A549 (cell line): ENCODE measurements around the gene TMBIM1. TPM values are rescaled to one million over a fixed set of nuclear protein-coding genes. Genes with fewer than 3 reads are reported as not detected.

Experiments used
- ATAC-seq, 2 experiments: fragments of 200-7000 bp in 1 of 2; fragments of >200 bp in 1 of 2; cut with Nextera tagmentation in 1 of 2; cut with Tn5 transposase in 1 of 2; 3 replicates each; pipeline versions ENCODE4 v1.8.0 to v1.9.1; 2018 to 2020; ENCODE audit warnings: mild to moderate bottlenecking in 1 of 2, moderate library complexity in 1 of 2
- CTCF ChIA-PET: fragments of 300-600 bp; sonication (Branson Sonifier 250); formaldehyde crosslinking; extraction: SDS; loops from one replicate; lab custom pipeline; 2021; ENCODE audit warnings: antibody characterized with exemption, inconsistent platforms; lab: Yijun Ruan, JAX
- POLR2A ChIA-PET: fragments of 350-600 bp; formaldehyde crosslinking; extraction: SDS; loops from one replicate; lab custom pipeline; 2021; ENCODE audit warnings: antibody characterized with exemption, inconsistent platforms; lab: Yijun Ruan, JAX
- DNase-seq, 2 experiments: peaks; one replicate each; pipeline versions ENCODE4 v3.0.0 to v3.0.0-alpha.2; 2011 to 2016; ENCODE audit warnings: low read depth in 1 of 2, low spot score in 1 of 2
- FAIRE-seq: peaks from 2 replicates; lab custom pipeline; 2011; peaks lifted over from hg19 to GRCh38; lab: Jason Lieb, UNC
- H3K27ac ChIP-seq, 2 experiments: fragments of >200 bp; sonication (Bioruptor Twin); formaldehyde crosslinking; 3 replicates each; pipeline ENCODE4 v1.5.1; 2016 to 2017
- H3K4me1 ChIP-seq: fragments of >200 bp; sonication (Bioruptor Twin); formaldehyde crosslinking; 3 replicates; pipeline ENCODE4 v1.6.1; 2016
- H3K4me2 ChIP-seq: fragments of >200 bp; sonication (Bioruptor Twin); formaldehyde crosslinking; 3 replicates; pipeline ENCODE4 v1.6.1; 2016
- H3K4me3 ChIP-seq: fragments of >200 bp; sonication (Bioruptor Twin); formaldehyde crosslinking; 3 replicates; pipeline ENCODE4 v1.5.1; 2016
- H3K9me3 ChIP-seq: fragments of >200 bp; sonication (Bioruptor Twin); formaldehyde crosslinking; 3 replicates; pipeline ENCODE4 v1.6.1; 2016
- BHLHE40 ChIP-seq: IDR thresholded peaks from 2 replicates; pipeline ENCODE4 v1.6.1; 2012; ENCODE audit warnings: low read depth, low read length, inconsistent platforms
- CHD4 ChIP-seq: fragments of 200-600 bp; sonication (generic); IDR thresholded peaks from 2 replicates; pipeline ENCODE4 v1.6.1; 2016; ENCODE audit warnings: antibody characterized with exemption, mild to moderate bottlenecking, borderline replicate concordance
- E2F6 ChIP-seq: IDR thresholded peaks from 2 replicates; pipeline ENCODE4 v1.6.1; 2012; ENCODE audit warnings: low read depth, borderline replicate concordance
- GATA3 ChIP-seq: IDR thresholded peaks from 2 replicates; pipeline ENCODE4 v1.6.1; 2012; ENCODE audit warnings: borderline replicate concordance
- HES2 ChIP-seq: fragments of >200 bp; sonication (Bioruptor Twin); formaldehyde crosslinking; IDR thresholded peaks from 2 replicates; pipeline ENCODE4 v1.6.1; 2016
- HMGXB4 ChIP-seq: fragments of 250-450 bp; sonication (Bioruptor Pico); IDR thresholded peaks from 2 replicates; pipeline ENCODE4 v1.5.0; 2021; ENCODE audit warnings: mild to moderate bottlenecking, moderate library complexity, borderline replicate concordance
- HOXA7 ChIP-seq: fragments of 250-450 bp; sonication (Bioruptor Pico); IDR thresholded peaks from 2 replicates; pipeline ENCODE4 v1.5.0; 2020; ENCODE audit warnings: mild to moderate bottlenecking, moderate library complexity
- HOXB5 ChIP-seq: fragments of 250-450 bp; sonication (Bioruptor Pico); IDR thresholded peaks from 2 replicates; pipeline ENCODE4 v1.5.0; 2020; ENCODE audit warnings: mild to moderate bottlenecking, moderate library complexity
- KDM5A ChIP-seq: fragments of 200-600 bp; sonication (generic); IDR thresholded peaks from 2 replicates; pipeline ENCODE4 v1.6.1; 2016; ENCODE audit warnings: antibody characterized with exemption, mild to moderate bottlenecking
- NR3C1 ChIP-seq: fragments of >200 bp; sonication (Bioruptor Twin); formaldehyde crosslinking; IDR thresholded peaks from 3 replicates; pipeline ENCODE4 v1.6.1; 2017
- PBX3 ChIP-seq: IDR thresholded peaks from 2 replicates; pipeline ENCODE4 v1.6.1; 2012
- RARB ChIP-seq: fragments of 250-450 bp; sonication (Bioruptor Pico); IDR thresholded peaks from 2 replicates; pipeline ENCODE4 v1.8.0; 2021; ENCODE audit warnings: mild to moderate bottlenecking, moderate library complexity
- RCOR1 ChIP-seq: fragments of 150-350 bp; IDR thresholded peaks from 2 replicates; pipeline ENCODE4 v1.6.1; 2014; ENCODE audit warnings: antibody characterized with exemption, low read length, low read depth
- RFX5 ChIP-seq: fragments of 450-650 bp; IDR thresholded peaks from 2 replicates; pipeline ENCODE4 v1.7.1; 2014; ENCODE audit warnings: antibody characterized with exemption, mild to moderate bottlenecking, moderate library complexity
- SREBF2 ChIP-seq: fragments of 450-650 bp; IDR thresholded peaks from 2 replicates; pipeline ENCODE4 v1.6.1; 2014; ENCODE audit warnings: mild to moderate bottlenecking, moderate library complexity
- TFCP2L1 ChIP-seq: fragments of 250-450 bp; sonication (Bioruptor Pico); IDR thresholded peaks from 2 replicates; pipeline ENCODE4 v1.5.0; 2021; ENCODE audit warnings: mild to moderate bottlenecking
- WGBS: methylation state at CpG from one replicate; pipeline ENCODE4 v1.1.6; 2017; ENCODE audit errors: missing lambda C conversion rate; 5-methylcytosine and 5-hydroxymethylcytosine counted together
- polyA plus RNA-seq, 4 experiments: library from polyadenylated mRNA; depleted of rRNA in 3 of 4; stranded (reverse); fragments of >200 nt; fragmentation: RNase III in 1 of 4; extraction: RNeasy Plus Mini Kit Qiagen cat#74134 plus additional on column Dnase treatment in 1 of 4; gene quantifications; 2 replicates in 3 of 4; 3 replicates in 1 of 4; pipeline ENCODE4 v1.2.3, GENCODE V29; 2011 to 2017
- TF ChIP-seq, protein P1 (sequence below): fragments of >200 bp; sonication (Bioruptor Twin); formaldehyde crosslinking; IDR thresholded peaks from 3 replicates; pipeline ENCODE4 v1.5.1; 2016
- TF ChIP-seq, protein P2 (sequence below): fragments of 450-650 bp; IDR thresholded peaks from 2 replicates; pipeline ENCODE4 v1.6.1; 2014; ENCODE audit warnings: antibody characterized with exemption
- TF ChIP-seq, protein P3 (sequence below): fragments of 200-600 bp; sonication (generic); IDR thresholded peaks from 2 replicates; pipeline ENCODE4 v1.6.1; 2016; ENCODE audit warnings: antibody characterized with exemption, mild to moderate bottlenecking, moderate library complexity

TMBIM1 gene
- polyA plus RNA-seq, 2 of the 4 experiments (the other 2 are of a cell fraction): 61.4 to 70.4 TPM

GRCh38 chr2:218259099-218259961 lies 33.0 kb downstream of the TMBIM1 start:
- CTCF ChIA-PET: interaction anchor here (0.5 to 2.1 kb wide), 7 partner anchors 9 to 261 kb away, joined by 3 to 8 read pairs (median 4); partner anchors contain the start of gene CATIP

GRCh38 chr2:218257390-218257981 lies 34.8 kb downstream of the TMBIM1 start:
- WGBS: 94% methylated on average over 8 of the region's 8 CpGs
- H3K4me3 ChIP-seq: no peak overlapping the region
- TF ChIP-seq, protein P1, sequence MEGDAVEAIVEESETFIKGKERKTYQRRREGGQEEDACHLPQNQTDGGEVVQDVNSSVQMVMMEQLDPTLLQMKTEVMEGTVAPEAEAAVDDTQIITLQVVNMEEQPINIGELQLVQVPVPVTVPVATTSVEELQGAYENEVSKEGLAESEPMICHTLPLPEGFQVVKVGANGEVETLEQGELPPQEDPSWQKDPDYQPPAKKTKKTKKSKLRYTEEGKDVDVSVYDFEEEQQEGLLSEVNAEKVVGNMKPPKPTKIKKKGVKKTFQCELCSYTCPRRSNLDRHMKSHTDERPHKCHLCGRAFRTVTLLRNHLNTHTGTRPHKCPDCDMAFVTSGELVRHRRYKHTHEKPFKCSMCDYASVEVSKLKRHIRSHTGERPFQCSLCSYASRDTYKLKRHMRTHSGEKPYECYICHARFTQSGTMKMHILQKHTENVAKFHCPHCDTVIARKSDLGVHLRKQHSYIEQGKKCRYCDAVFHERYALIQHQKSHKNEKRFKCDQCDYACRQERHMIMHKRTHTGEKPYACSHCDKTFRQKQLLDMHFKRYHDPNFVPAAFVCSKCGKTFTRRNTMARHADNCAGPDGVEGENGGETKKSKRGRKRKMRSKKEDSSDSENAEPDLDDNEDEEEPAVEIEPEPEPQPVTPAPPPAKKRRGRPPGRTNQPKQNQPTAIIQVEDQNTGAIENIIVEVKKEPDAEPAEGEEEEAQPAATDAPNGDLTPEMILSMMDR: peak; percentile 43
- no peak for TF ChIP-seq HOXB5 (CRISPR knock-in tag)
- ChIA-PET POLR2A (no interaction called here), CTCF (interaction anchor here (0.7 to 2.1 kb wide), 9 partner anchors 9 to 72 kb away, joined by 3 to 8 read pairs (median 5); no protein-coding TSS in a partner anchor)
- no peaks in the 10 kb centered on the region for H3K4me1 ChIP-seq
- ATAC-seq: peak in 1 of 2 experiments; percentile 37; a peak in 3 of 6 replicates
- DNase-seq: peak in 1 of 2 experiments; percentile 50
- no peak overlapping the region for H3K27ac ChIP-seq
- no peaks in the 10 kb centered on the region for H3K9me3 ChIP-seq
- no peak overlapping the region for H3K4me2 ChIP-seq
- no peak for FAIRE-seq

More at GRCh38 chr2:218259099-218259961, 33.0 kb downstream of the TMBIM1 start:
- 76% methylated on average over 15 of the region's 15 CpGs for WGBS
- Histone ChIP-seq H3K4me3 (no peak overlapping the region), H3K27ac (no peak overlapping the region), H3K4me2 (no peak overlapping the region), H3K9me3 (no peaks in the 10 kb centered on the region)
- FAIRE-seq (no peak), DNase-seq (no peak)
- TF ChIP-seq SREBF2: no peak
- TF ChIP-seq E2F6: no peak
- TF ChIP-seq NR3C1: no peak
- TF ChIP-seq HMGXB4: no peak
- TF ChIP-seq, protein P2, sequence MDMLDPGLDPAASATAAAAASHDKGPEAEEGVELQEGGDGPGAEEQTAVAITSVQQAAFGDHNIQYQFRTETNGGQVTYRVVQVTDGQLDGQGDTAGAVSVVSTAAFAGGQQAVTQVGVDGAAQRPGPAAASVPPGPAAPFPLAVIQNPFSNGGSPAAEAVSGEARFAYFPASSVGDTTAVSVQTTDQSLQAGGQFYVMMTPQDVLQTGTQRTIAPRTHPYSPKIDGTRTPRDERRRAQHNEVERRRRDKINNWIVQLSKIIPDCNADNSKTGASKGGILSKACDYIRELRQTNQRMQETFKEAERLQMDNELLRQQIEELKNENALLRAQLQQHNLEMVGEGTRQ: no peak
- no peak for TF ChIP-seq HOXA7 (CRISPR knock-in tag)
- TF ChIP-seq RCOR1: no peak
- TF ChIP-seq, all 56 proteins: peak for 0
- POLR2A ChIA-PET: interaction anchor here (0.6 to 1.0 kb wide), 2 partner anchors 11 kb away, joined by 3 read pairs; partner anchors contain the start of genes AAMP and PNKD
- H3K4me1 ChIP-seq: no peaks in the 10 kb centered on the region
- peak; percentile 15 to 35; a peak in 5 of 6 replicates for ATAC-seq

DNA sequence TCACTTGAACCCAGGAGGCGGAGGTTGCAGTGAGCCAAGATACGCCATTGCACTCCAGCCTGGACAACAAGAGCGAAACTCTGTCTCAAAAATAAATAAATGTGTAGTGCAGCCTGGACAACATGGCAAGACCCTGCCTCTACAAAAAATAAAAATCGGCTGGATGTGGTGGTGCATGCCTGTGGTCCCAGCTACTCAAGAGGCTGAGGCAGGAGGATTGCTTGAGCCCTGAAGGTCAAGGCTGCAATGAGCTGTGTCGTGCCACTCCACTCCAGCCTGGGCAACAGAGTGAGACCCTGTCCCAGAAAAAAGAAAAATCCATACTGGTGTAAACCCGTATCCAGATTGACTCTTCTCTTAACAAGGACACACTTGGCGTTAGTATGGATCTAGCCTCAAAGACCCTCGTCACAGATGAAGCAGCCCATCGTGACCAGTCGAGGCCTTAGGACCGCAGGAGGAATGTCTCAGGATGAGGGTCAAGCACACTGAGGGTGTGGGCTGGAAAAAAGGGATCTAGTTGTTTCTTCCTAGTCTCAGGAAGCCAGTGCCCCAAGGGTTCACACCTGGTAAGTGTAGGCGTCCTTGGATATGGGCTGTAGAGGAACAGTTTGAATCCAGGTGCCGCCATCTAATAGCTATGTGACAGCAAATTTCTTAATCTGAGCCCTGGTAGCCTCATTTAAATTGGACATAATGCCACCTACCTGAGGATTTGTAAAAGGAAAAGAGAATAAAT lies 35.5 kb downstream of the TMBIM1 start:
- ChIA-PET CTCF (interaction anchor here (0.6 to 2.1 kb wide), 11 partner anchors 9 to 720 kb away, joined by 3 to 8 read pairs (median 3); no protein-coding TSS in a partner anchor), POLR2A (no interaction called here)
- no peak overlapping the region for H3K27ac ChIP-seq
- 93% methylated on average over 13 of the region's 13 CpGs for WGBS
- H3K4me2 ChIP-seq: no peak overlapping the region
- no peak overlapping the region for H3K4me3 ChIP-seq
- no peaks in the 10 kb centered on the region for H3K9me3 ChIP-seq
- no peak for DNase-seq
- no peaks in the 10 kb centered on the region for H3K4me1 ChIP-seq
- no peak for FAIRE-seq
- no peak for ATAC-seq
- TF ChIP-seq GATA3 (no peak), CHD4 (no peak), RARB (no peak), HES2 (no peak), TFCP2L1 (CRISPR knock-in tag) (no peak), RFX5 (no peak), BHLHE40 (no peak), PBX3 (no peak), KDM5A (no peak)
- TF ChIP-seq, protein P3, sequence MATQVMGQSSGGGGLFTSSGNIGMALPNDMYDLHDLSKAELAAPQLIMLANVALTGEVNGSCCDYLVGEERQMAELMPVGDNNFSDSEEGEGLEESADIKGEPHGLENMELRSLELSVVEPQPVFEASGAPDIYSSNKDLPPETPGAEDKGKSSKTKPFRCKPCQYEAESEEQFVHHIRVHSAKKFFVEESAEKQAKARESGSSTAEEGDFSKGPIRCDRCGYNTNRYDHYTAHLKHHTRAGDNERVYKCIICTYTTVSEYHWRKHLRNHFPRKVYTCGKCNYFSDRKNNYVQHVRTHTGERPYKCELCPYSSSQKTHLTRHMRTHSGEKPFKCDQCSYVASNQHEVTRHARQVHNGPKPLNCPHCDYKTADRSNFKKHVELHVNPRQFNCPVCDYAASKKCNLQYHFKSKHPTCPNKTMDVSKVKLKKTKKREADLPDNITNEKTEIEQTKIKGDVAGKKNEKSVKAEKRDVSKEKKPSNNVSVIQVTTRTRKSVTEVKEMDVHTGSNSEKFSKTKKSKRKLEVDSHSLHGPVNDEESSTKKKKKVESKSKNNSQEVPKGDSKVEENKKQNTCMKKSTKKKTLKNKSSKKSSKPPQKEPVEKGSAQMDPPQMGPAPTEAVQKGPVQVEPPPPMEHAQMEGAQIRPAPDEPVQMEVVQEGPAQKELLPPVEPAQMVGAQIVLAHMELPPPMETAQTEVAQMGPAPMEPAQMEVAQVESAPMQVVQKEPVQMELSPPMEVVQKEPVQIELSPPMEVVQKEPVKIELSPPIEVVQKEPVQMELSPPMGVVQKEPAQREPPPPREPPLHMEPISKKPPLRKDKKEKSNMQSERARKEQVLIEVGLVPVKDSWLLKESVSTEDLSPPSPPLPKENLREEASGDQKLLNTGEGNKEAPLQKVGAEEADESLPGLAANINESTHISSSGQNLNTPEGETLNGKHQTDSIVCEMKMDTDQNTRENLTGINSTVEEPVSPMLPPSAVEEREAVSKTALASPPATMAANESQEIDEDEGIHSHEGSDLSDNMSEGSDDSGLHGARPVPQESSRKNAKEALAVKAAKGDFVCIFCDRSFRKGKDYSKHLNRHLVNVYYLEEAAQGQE: no peak
